A549 treated with RU486 at 1 μM for 4 hours (cell line): ENCODE measurements around the gene FCGR2B. TPM values are rescaled to one million over a fixed set of nuclear protein-coding genes. Genes with fewer than 3 reads are reported as not detected.

Experiments
- total RNA-seq: library from RNA; stranded (reverse); fragments of 200-300 nt; extraction: Qiagen RNA extraction; gene quantifications from 5 replicates; pipeline ENCODE4 v1.2.3, GENCODE V29; 2022; ENCODE audit warnings: low read depth

Gene FCGR2B
- not detected in 5 replicates for total RNA-seq

DNA sequence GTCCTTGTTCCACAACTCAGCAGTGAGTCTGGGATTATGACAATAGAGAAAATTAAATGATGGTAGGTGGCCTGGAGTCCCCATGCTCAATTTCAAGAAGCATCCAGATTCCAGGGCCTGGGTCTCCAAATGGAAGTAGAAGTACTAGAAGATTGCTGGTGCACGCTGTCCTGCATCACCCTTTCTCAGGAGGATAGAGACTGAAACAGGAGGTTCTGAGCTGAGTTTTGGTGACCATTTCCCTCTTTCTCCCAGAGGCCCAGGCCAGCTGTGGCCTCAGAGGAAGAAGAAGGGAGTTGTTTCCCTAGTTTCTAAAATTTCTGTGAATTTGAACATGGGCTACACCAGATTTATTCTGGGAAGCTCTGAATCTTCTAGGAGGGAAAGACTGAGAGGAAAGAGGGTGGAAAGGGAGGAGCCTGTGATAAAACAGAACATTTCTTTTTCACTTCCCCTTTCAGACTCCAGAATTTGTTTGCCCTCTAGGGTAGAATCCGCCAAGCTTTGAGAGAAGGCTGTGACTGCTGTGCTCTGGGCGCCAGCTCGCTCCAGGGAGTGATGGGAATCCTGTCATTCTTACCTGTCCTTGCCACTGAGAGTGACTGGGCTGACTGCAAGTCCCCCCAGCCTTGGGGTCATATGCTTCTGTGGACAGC, at the start of gene FCGR2B:
Gene FCGR2B, plus strand, starts transcription at position 460 of the 656 bp plus-strand sequence. Its CDS starts 99 bp downstream, at position 559.

DNA sequence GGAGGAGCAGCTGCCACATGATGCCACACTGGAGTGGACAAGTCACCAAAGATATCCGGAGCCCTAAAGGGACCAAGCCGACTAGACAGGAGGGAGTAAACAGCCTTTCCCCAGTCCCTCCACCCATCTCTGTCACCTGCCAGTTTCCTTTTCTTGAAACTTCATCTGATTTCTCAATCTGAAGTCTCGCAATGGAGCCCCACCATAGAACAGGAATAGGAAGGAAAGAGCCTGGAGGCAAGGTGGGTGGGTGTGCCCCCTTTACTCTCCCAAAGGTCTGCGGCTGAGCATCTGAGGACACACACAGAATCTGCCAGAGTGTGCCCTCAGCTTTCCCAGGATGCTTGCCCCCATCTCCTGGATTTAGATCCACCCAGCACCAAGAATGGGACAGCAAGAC, 31.9 kb upstream of the FCGR2B start, which contains the start of gene FCGR3B:
Gene FCGR3B, minus strand, starts transcription at position 101 of the 400 bp plus-strand sequence. Its CDS starts 82 bp downstream, at position 19.

DNA sequence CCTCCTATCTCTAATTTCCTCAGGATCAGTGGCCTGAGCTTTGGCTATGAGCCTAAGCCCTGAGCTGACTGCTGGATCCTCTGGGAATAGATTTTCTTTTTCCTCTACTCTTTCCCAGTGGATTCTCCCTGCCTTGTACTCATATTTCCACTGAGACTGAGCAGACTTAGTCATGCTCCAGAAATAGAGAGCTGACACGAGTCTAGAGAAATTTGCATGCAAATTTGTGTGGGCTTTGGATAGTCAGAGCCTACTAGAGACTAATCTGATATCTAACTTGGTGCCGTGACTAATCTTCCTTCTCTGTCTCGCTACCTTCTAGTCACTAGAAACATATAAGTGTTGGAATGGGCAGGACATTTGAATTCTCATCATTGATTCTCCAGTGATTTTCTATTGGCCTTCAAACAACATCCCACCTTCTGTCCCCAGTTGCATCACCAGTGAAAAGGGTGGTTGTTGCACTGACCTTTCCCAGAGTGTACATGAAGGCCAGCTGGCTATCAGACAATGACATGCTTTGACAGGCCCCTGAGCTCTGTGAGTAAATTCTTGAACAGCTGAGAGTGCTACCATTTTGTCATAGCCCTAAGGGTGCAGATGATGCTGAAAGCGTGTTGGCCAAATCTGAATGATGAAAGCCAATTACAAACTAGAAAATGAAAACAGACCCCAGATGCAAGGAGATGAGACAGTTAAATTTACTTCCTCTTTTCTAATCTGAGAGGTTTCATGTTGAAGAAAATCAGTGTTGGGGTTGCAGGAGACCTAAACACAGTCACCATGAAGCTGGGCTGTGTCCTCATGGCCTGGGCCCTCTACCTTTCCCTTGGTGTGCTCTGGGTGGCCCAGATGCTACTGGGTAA, 43.8 kb downstream of the FCGR2B start, which contains the start of gene FCRLA:
Gene FCRLA, plus strand, starts transcription at position 748 of the 866 bp plus-strand sequence. Its CDS starts 36 bp downstream, at position 784.

DNA sequence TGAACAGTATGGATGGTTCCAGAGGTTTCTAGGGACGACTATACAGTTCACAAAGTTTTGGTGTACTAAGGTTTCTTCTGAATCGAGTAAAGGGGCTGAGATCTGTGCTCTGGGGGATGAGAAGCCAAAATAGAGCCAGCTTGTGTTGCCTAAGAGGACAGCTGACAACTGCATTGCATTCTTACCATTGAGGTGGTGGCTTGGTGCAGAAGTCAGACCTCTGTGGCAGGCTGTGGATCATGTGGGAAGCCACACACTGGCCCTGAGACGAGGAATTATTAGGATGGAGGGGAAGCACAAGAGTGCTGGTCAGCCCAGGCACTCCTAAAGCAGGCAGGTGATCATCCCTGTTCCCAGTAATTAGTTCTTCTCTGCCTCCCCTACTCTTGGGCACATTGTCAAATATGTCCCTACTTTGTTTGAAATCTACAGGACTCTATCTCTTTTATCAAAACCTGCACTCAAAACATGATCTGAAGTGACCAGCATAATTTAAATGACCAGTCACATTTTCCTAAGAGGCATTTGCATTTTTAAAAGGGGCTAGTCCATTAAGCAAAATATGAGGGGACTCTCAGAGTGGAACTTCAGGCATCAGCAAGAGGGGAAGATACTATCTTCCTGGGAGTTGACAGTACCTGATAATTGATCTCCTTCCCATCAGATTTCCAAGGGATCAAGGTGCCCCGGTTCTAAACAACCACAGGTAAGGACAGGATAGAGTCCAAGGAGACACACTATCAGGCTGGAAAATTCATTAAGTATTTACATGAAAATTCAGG, 58.2 kb downstream of the FCGR2B start, which contains the start of gene FCRLB:
Gene FCRLB, plus strand, starts transcription at position 589 of the 782 bp plus-strand sequence. CDS start 1,129 bp downstream, outside the sequence.

Other genes with a start within 250 kb of the FCGR2B start
- not detected in 5 replicates for gene FCGR2A, start 157.7 kb upstream of the FCGR2B start, total RNA-seq
- gene HSPA6, start 138.6 kb upstream of the FCGR2B start, total RNA-seq = 1.3 to 8.1 TPM (median 2.0 TPM) in 5 replicates
- gene FCGR3A, start 113.3 kb upstream of the FCGR2B start, total RNA-seq = not detected in 5 replicates
- not detected in 5 replicates for gene FCGR3B, start 32.0 kb upstream of the FCGR2B start, total RNA-seq
- gene FCRLA, start 44.1 kb downstream of the FCGR2B start, total RNA-seq = not detected in 5 replicates
- gene FCRLB, start 58.4 kb downstream of the FCGR2B start, total RNA-seq = 1.5 to 2.3 TPM (median 2.0 TPM) in 5 replicates
- 38.0 to 55.3 TPM (median 48.3 TPM) in 5 replicates for gene DUSP12, start 86.6 kb downstream of the FCGR2B start, total RNA-seq
- gene ATF6, start 103.2 kb downstream of the FCGR2B start, total RNA-seq = 12.0 to 13.4 TPM (median 12.6 TPM) in 5 replicates